H1 (cell line): Measurements from ENCODE around the gene C19orf53. TPM values are rescaled to one million over a fixed set of nuclear protein-coding genes. Genes with fewer than 3 reads are reported as not detected.

Experiments used
- CBX8 ChIP-seq: fragments of 300-800, 300-1000 bp; sonication (generic); IDR thresholded peaks from 2 replicates; pipeline ENCODE4 v1.7.1; 2016; ENCODE audit warnings: low read depth, low read length, borderline replicate concordance
- CHD7 ChIP-seq: fragments of 300-600 bp; sonication (generic); IDR thresholded peaks from 2 replicates; pipeline ENCODE4 v1.7.1; 2012; ENCODE audit warnings: low read length, moderate library complexity, mild to moderate bottlenecking, inconsistent platforms; ENCODE audit not compliant: insufficient replicate concordance
- RAD21 ChIP-seq, 2 experiments: IDR thresholded peaks in 1 of 2; conservative IDR thresholded peaks in 1 of 2; 2 replicates each; pipeline ENCODE4 v1.6.1; 2011; ENCODE audit warnings: low read depth in 2 of 2, low read length in 2 of 2, improper control_type of control experiment in 1 of 2, inconsistent platforms in 1 of 2, mild to moderate bottlenecking in 1 of 2, moderate library complexity in 1 of 2
- TCF12 ChIP-seq: IDR thresholded peaks from 2 replicates; pipeline ENCODE4 v1.6.1; 2011; ENCODE audit warnings: low read depth, mild to moderate bottlenecking, low read length
- polyA plus RNA-seq, 7 experiments: library from polyadenylated mRNA; depleted of rRNA in 3 of 7; stranded (reverse) in 5 of 7; unstranded in 2 of 7; fragments of >200 nt in 5 of 7; fragments of 200-250 nt in 2 of 7; gene quantifications; 1 replicate in 5 of 7; 2 replicates in 1 of 7; 4 replicates in 1 of 7; pipeline versions ENCODE4 v1.2.1 to v1.2.3, GENCODE V29; 2011 to 2013; ENCODE audit warnings: missing spikeins in 2 of 7, mixed read lengths in 2 of 7
- total RNA-seq: library from RNA; stranded (reverse); fragmentation: NEBNext Ultra II Directional; extraction: Animal tissue kit (Norgen Biotek cat#: 25700); gene quantifications from 2 replicates; pipeline ENCODE4 v1.2.1, GENCODE V29; 2021
- TF ChIP-seq, protein P1 (sequence below), 3 experiments: IDR thresholded peaks; 1 replicate in 2 of 3; 2 replicates in 1 of 3; pipeline versions ENCODE4 v1.5.1 to v1.6.1; 2011; ENCODE audit warnings: low read length in 3 of 3, mild to moderate bottlenecking in 3 of 3, inconsistent platforms in 2 of 3, low read depth in 1 of 3, moderate library complexity in 1 of 3; ENCODE audit not compliant: insufficient read depth in 1 of 3; ENCODE audit errors: control extremely low read depth in 1 of 3

C19orf53 gene
- total and polyA plus RNA-seq, 2 of the 8 experiments (the other 6 are each of a cell fraction or from before 2014, with no cell fraction given): 104 to 169 TPM

DNA sequence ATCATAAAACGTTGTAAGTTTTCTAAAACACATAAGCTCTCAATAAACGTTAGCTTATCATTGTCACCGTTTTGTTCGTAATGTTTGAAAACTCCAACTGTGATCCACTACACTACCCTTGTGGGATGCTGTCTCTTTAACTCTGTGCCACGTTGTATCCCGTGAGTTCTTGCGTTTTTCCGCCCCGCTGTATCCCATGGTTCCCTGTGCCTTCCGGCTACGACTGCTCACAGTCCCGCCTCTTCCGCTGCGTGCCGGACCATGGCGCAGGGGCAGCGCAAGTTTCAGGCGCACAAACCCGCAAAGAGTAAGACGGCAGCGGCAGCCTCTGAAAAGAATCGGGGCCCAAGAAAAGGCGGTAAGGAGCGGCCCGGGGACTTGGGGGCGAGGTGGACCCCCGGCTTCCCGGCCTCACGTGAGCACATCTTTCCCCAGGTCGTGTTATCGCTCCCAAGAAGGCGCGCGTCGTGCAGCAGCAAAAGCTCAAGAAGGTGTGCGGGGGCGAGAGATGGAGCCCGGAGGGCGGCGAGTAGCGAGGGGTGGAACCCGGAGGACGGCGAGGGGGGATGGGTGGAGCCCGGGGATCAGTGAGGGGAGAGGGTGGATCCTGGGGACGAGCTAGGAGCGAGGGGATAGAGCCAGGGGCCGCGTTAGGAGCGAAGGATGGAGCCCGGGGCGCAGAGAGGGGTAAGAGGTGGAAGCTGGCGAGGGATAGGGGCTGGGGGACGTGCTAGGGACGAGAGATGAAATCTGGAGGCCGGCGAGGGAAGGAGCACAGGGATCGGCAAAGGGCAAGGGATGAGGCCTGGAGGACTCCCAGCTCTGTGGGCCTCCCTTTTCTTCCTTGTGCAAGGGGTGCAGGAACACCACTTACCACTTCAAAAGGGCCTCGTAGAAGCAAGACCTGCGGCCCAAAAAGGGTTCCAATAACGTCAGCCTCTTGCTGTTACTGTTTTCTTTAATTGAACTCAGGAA is at the start of gene C19orf53 (continued):
- TF ChIP-seq, protein P1, sequence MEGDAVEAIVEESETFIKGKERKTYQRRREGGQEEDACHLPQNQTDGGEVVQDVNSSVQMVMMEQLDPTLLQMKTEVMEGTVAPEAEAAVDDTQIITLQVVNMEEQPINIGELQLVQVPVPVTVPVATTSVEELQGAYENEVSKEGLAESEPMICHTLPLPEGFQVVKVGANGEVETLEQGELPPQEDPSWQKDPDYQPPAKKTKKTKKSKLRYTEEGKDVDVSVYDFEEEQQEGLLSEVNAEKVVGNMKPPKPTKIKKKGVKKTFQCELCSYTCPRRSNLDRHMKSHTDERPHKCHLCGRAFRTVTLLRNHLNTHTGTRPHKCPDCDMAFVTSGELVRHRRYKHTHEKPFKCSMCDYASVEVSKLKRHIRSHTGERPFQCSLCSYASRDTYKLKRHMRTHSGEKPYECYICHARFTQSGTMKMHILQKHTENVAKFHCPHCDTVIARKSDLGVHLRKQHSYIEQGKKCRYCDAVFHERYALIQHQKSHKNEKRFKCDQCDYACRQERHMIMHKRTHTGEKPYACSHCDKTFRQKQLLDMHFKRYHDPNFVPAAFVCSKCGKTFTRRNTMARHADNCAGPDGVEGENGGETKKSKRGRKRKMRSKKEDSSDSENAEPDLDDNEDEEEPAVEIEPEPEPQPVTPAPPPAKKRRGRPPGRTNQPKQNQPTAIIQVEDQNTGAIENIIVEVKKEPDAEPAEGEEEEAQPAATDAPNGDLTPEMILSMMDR (IDR thresholded peaks at IDR 0.05; ENCODE audit: control extremely low read depth in 1 of 3, insufficient read depth in 1 of 3, low read depth in 1 of 3, low read length in 3 of 3): no peak
- TF ChIP-seq CHD7: no peak
- TF ChIP-seq RAD21 (IDR thresholded peaks at IDR 0.05 in 1 of 2, conservative IDR thresholded peaks at IDR 0.05 in 1 of 2; ENCODE audit: low read depth in 2 of 2, low read length in 2 of 2): no peak
- 0 out of 2 replicates have a peak, but pooled peaks have one; percentile 69 for TF ChIP-seq TCF12
- TF ChIP-seq CBX8: no peak
